NCI-H2171 (cell line): ENCODE measurements around the gene UBN1.
A peak's percentile ranks its signal among the peaks of the same experiment; 100 is the strongest.

ENCODE experiments used
- DNase-seq: peaks from one replicate; lab custom pipeline; 2025; lab: John Stamatoyannopoulos, UW

UBN1 gene

GRCh38 chr16:4846901-4847773 lies at the start of gene UBN1, which contains the start of gene GLYR1:
TSS of gene UBN1 (plus strand) at chr16:4847481. CDS start at chr16:4852918, 5,437 bp downstream.
TSS of gene GLYR1 (minus strand) at chr16:4847288. CDS start at chr16:4847265, 23 bp downstream.
- peak; percentile 97 for DNase-seq

GRCh38 chr16:4797805-4798252 lies 49.5 kb upstream of the UBN1 start:
- DNase-seq, result no peak

GRCh38 chr16:4798456-4798855 lies 48.8 kb upstream of the UBN1 start:
- DNase-seq, result no peak

DNA sequence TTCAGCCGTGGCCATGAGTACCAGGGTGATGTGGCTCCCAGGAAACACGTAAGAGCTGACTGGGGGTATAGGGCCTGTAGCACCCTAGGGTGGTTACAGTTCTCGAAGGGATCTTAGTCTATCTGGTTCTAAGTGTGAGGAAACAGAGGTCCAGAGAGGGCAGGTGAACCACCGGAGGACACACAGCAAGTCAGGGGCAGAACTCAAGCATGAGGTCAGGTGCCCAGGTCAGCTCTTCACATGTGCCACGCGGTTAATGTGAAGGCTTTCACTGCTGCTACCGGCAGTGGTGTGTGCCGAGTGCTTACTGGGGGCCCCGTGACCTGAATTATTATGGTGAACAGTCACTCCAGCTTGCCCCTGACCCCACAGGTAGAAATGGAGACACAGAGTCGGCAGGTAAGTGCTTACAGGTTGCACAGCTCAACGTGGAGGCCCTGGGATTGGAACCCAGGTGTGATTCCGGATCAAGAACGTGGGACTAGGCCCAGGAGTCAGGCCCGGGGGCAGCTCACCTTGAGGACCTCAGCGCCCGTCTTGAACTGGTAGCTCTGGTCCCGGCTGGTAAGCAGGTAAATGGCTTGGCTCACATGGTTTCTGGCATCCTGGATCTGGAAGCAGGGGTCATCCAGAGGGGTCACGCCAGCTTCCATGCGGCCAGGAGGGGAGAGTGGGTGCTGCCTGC lies 48.0 kb upstream of the UBN1 start:
- no peak for DNase-seq

GRCh38 chr16:4800290-4801041 lies 46.8 kb upstream of the UBN1 start:
- peak; percentile 68 for DNase-seq

DNA sequence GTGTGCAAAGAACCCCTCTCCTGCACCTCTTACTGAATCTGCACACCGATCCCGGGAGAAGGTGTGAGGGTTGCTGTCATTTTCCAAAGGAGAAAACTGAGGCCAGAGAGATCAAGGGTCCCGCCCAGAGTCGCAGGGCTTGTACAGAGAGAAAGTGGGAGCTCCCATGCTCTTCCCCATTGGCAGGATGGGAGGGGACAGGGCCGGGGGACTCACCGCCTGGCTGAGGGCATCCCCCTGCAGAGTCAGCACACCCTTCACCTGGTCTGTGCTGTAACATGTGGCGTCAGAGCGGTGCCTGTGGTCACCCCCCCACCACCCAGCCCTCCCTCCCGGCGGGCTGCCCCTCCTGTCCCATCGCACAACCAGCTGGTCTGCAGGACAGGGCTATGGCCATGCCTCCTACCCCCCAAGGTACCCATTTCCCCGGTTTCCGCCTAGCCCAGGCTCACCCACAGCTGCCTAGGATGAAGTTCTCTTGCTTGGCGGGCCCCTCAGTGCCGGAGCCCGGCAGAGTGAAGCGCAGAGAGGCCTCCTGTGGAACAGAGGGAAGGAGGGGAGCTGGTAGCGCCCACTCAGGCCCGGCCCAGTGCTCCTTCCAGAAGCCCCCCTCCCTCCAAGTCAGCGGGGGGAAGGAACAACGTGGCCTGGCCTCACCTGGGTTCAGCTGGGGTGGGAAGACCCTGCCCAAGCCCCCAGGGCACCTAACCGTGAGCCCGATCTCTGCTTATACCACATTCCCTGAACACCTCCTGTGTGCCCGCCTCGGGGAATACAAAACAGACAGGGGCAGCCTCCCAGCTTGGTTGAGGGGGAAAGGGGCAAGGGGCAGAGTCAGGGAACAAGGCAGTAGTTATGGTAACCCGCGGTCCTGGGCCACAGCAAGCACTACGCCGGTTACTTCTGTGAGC lies 46.0 kb upstream of the UBN1 start:
- DNase-seq, result no peak

- DNase-seq, result peak; percentile 85
Observed at GRCh38 chr16:4801962-4802658, 45.2 kb upstream of the UBN1 start, which contains the start of gene ROGDI. TSS of gene ROGDI (minus strand) at chr16:4802633. CDS start at chr16:4802571, 62 bp downstream.

- peak; percentile 83 for DNase-seq
Observed at GRCh38 chr16:4802659-4803287, 44.5 kb upstream of the UBN1 start.

DNA sequence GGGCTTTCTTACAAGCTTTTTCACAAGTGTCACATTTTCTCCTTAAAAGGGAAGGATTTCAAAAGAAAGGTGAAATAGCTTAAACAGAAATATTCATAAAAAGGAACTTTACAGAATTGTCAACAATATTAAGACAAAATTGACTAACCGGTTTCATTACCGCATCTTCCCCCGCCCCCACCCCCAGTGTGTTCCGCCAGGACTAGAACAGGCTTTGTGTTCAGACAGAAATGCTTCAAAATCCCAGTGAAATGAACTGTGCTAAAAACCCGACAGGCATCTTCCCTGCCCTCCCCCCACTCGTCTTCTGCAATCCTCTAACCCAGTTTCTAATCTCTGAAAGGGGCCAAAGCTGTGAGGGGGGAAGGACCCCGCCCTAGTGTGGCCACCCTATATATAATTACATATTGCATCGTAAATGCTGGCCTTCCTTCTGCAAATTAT lies 43.9 kb upstream of the UBN1 start:
- no peak for DNase-seq

DNA sequence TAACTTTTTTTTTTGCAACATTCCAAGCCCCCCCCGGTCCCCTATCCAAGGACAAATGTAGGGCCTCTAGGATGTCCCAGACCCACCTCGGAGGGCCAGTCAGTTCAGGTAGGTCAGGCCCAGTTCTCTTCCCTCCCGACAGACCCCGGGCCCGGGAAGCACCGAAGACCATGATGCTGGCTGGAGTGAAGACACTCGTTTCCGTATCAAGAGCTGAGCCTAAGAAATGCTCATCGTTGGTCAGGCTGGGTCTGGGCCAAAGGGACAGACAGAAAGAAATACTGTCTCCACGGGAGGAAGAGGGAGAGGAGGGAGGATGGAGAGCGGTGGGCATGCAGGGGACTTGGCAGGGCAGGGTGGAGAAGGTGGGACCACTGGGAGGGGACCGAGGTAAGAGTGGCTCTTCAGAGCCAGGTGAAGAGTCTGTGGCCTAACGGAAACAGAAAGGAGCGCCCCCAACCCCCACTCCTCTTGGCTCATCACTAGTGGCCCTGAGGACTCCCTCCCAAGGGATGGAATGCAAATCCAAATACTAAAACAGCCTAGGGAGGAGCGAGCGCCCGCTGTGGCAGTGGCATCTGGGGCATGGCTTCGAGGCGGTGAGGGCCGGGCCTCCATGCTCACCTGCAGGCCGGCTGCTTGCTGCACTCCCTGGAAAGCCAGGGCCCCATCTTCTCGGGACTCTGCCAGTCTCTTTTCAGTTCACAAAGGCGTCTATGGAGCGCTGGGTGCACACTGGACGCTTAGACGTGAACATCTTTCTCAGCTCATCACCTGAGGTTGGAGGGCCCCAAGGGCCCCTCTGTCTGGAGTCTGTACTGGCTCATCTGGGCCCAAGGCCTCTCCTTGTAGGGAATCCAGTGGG lies 43.2 kb upstream of the UBN1 start:
- DNase-seq, result no peak

- no peak for DNase-seq
Observed at GRCh38 chr16:4805231-4805630, 42.0 kb upstream of the UBN1 start.

GRCh38 chr16:4806280-4806679 lies 41.0 kb upstream of the UBN1 start:
- DNase-seq, result no peak

DNA sequence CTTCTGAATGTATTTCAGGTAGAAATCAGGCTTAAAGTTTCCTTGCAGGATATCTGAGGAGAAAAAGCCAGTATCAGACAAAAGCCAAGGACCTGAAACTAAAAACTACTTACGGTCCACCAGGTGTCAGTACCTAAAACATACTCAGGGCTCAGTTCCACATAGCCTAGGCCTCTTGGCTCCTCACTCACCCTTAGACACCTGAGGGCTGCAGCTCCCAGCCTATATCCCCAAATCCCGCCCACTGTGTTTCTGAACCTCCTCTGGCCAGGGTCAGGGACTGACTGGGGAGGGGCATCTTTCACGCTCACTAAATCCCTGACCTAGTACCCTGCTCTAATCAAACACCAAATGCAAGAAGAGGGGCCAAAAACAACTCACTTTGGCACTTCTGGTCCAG lies 36.0 kb upstream of the UBN1 start:
- no peak for DNase-seq

DNA sequence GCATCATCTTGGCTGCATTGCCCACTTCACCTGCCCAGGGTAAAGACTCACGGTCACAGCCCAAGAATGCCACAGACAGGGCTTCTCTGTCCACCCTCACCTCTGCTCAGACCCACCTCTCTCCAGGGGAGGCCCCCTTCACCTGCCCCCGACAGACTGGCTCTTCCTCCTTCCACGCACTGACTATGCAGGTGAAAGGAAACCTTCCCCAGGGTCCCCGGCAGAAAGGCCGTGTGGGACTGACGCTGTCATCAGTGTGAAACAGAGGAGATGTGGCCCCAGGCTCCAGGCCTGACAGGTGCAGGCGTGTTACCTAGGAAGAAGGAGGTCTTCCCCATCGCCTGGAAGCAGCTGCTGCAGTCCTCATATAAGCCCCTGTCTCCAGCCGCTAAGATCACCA lies 35.5 kb upstream of the UBN1 start:
- no peak for DNase-seq

DNA sequence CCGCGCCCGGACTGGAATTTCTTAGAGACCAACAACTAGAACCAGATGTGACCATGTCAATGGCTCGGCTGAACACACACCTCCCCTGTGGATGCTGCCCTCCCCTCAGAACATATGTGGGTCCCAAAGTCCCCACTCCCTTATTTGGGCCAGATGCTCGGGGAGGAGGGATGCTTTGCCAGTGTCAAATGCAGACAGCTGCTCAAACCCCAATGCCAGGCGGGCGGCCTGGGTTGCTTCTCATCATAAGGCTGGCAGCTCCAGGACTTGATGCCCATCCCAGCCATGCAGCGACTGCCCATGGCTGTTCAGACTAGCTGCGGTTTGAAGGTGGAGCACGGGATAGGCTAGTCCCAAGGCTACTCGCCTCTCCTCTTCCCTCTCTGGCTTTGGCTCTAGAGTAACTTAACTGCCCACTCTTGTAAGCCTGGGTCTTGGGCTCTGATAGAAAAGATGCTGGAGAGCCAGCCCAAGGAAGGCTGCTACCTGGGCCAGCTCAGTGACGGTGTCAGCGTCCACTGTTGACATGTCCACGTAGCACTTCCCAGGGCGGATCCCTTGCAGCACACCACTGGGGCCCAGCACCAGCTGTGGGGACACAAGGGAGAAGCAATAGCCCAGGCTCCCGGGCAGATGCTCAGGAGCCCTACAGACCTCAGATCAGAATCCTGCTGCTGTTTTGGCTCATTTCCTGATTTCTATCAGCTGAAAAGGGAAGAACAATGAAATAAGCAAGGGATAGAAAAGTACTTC lies 33.9 kb upstream of the UBN1 start:
- DNase-seq, result no peak

DNA sequence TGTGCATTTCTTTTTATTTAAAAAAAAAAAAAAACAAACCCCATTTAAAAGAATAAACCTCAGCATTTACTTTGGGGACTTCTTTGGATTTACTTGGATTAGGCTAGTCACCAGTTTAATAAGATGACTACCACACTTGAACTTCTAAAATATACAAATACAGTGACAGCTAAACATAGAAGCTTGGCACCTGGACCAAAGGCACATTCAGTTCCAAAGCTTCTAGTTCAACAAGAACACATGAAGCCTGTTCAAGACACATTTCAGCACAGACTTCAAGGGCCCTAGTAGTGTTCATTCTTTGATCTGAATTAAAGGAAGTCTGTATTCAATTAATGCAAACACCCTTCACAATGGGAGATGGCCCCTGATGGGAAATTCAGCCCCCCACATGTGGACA lies 33.2 kb upstream of the UBN1 start:
- no peak for DNase-seq

- no peak for DNase-seq
Observed at GRCh38 chr16:4814542-4815173, 32.6 kb upstream of the UBN1 start.

DNA sequence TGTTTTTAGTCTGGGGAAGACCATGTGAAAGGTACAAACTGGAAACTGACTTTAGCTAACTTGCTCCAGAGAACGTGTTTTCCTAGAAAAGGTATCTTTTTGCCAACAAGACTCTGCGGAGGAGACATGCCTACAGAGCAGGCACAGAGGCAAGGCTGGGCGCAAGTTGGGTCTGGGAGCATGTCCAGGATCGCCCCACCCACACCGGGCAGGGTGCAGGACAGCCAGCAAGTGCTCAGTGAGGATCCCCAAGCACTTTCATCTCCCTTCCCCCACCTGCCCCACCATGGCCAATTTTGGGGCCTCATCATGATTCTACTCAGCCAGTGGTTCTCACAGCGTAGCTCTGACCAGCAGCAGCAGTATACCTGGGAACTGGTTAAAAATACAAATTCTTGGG lies 26.6 kb upstream of the UBN1 start:
- no peak for DNase-seq
